Pancreas (tissue), 10 donors: Measurements from ENCODE around the gene NR3C2. TPM values are rescaled to one million over a fixed set of nuclear protein-coding genes. Genes with fewer than 3 reads are reported as not detected.

Source experiments
- ATAC-seq, 4 donors: fragments of 200-7000 bp; cut with Tn5 transposase; one replicate each; pipeline versions ENCODE4 v1.8.0 to v1.9.1; 2020; ENCODE audit warnings: mild to moderate bottlenecking in 4 of 4, moderate library complexity in 4 of 4
- DNase-seq, 6 donors: peaks; one replicate each; pipeline ENCODE4 v3.0.0-alpha.2; 2020
- FAIRE-seq: peaks from 2 replicates; lab custom pipeline; 2012; peaks lifted over from hg19 to GRCh38; lab: Jason Lieb, UNC
- H3K27ac ChIP-seq, 4 donors: fragments of 200-600 bp; sonication (generic); 1 replicate in 3 of 4; 2 replicates in 1 of 4; pipeline versions ENCODE4 v1.5.0 to v1.8.0; 2020
- H3K27me3 ChIP-seq, 4 donors: fragments of 200-600 bp; one replicate each; pipeline ENCODE4 v1.8.0; 2021
- H3K36me3 ChIP-seq, 3 donors: fragments of 200-600 bp; sonication (generic) in 1 of 3; one replicate each; pipeline versions ENCODE4 v1.5.0 to v1.8.0; 2020 to 2021
- H3K4me1 ChIP-seq, 3 donors: fragments of 200-600 bp; one replicate each; pipeline ENCODE4 v1.8.0; 2021
- H3K4me3 ChIP-seq, 4 donors: fragments of 200-600 bp; sonication (generic) in 2 of 4; one replicate each; pipeline versions ENCODE4 v1.5.0 to v1.8.0; 2020 to 2021
- H3K9me3 ChIP-seq, 4 donors: fragments of 200-600 bp; one replicate each; pipeline ENCODE4 v1.8.0; 2021
- WGBS, 2 donors: extraction: QIAGEN DNeasy Blood & Tissue Kit; methylation state at CpG; one replicate each; pipeline ENCODE4 v1.1.7; 2013; 5-methylcytosine and 5-hydroxymethylcytosine counted together
- intact Hi-C, 3 donors: fragments of 100-400 bp; cut with DNase I; formaldehyde crosslinking; loops; one replicate each; pipeline versions ENCODE4 v1.11.1 to v1.14.2; 2022
- polyA plus RNA-seq, 2 donors: library from polyadenylated mRNA; stranded (reverse); fragments of 200-250 nt; gene quantifications; one replicate each; pipeline ENCODE4 v1.2.3, GENCODE V29; 2013
- total RNA-seq, 6 donors: library from RNA; stranded (reverse); fragmentation: NEBNext Ultra II Directional in 4 of 6; extraction: Animal tissue kit (Norgen Biotek cat#: 25700) in 4 of 6; gene quantifications; one replicate each; pipeline versions ENCODE4 v1.2.1 to v1.2.4, GENCODE V29; 2021 to 2023
- TF ChIP-seq, protein P1 (sequence below), 4 donors: fragments of 200-600 bp; sonication (generic) in 3 of 4; IDR thresholded peaks; one replicate each; pipeline versions ENCODE4 v1.5.0 to v1.8.0; 2021; ENCODE audit warnings: antibody characterized with exemption in 4 of 4
- donor health status: healthy with polysubstance abuse.
- donor health status: DM: no; HTN: no; CAD: no; lungs with moderate emphysema.
- donor health status: DM: no; HTN: no; CAD: no.
- donor health status: control.
- donor health status: control.
- donor health status: Bipolar disorder and iron deficiency.
- donor health status: DM: yes; HTN: yes; CAD: no.
- donor health status: DM: no; HTN: no; CAD: no.
- donor health status: DM: no; HTN: no; CAD: no.
- donor health status: DM: yes; HTN: yes; CAD: no.

Gene NR3C2
- total and polyA plus RNA-seq, 8 donors: 2.5 to 15.7 (median 12.5) TPM

DNA sequence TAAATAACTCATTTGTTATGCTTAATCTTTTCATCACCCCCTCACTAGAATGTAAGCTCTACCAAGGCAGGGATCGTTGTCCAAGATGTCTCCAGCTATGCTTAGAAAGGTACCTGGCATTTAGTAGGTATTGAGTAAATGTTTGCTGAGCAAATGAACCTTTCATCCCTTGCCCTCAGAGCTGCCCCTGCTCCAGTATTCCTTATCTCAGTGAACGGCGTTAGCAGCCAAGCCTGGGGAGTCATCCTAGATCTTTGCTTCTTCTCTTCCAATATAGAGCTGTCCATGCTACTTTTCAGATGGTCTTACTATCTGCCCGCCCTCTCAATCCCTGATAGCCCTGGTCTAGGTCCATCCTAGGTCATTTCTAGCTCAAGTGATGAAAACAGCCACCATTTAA is 188.4 kb downstream of the NR3C2 start:
- Histone ChIP-seq H3K27ac (no peak overlapping the region), H3K9me3 (no peaks in the 10 kb centered on the region), H3K36me3 (no peaks in the 10 kb centered on the region), H3K4me1 (peaks cover 0 to 17% (median 0%) of the 10 kb centered on the region in 3 donors), H3K4me3 (no peak overlapping the region), H3K27me3 (no peaks in the 10 kb centered on the region)
- DNase-seq (no peak), FAIRE-seq (no peak), ATAC-seq (peak; percentile 50 to 74 (median 60))
- intact Hi-C loops: no loop called here
- TF ChIP-seq, protein P1, sequence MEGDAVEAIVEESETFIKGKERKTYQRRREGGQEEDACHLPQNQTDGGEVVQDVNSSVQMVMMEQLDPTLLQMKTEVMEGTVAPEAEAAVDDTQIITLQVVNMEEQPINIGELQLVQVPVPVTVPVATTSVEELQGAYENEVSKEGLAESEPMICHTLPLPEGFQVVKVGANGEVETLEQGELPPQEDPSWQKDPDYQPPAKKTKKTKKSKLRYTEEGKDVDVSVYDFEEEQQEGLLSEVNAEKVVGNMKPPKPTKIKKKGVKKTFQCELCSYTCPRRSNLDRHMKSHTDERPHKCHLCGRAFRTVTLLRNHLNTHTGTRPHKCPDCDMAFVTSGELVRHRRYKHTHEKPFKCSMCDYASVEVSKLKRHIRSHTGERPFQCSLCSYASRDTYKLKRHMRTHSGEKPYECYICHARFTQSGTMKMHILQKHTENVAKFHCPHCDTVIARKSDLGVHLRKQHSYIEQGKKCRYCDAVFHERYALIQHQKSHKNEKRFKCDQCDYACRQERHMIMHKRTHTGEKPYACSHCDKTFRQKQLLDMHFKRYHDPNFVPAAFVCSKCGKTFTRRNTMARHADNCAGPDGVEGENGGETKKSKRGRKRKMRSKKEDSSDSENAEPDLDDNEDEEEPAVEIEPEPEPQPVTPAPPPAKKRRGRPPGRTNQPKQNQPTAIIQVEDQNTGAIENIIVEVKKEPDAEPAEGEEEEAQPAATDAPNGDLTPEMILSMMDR (IDR thresholded peaks at IDR 0.05): no peak
- WGBS, 2 donors: 45 to 52% methylated on average over 4 of the region's 4 CpGs

DNA sequence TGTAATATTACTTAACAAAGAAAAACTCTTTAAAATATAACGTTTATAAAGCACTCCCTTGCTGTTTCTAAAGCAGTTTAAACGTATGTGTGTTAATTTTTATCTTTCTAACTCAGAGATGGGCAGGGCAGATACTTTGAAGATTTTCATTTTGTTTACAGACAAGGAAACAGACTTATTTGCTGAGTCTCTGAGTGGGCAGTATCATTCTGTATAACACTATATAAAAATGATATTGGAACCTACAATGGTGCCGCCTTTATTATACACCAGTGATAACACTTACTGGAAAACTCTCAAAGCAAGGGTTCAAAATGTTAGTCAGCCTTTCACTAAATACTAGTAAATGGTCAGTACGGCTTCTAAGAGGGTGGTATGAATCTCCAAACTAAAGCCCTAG is 193.4 kb downstream of the NR3C2 start:
- ATAC-seq: no peak
- Histone ChIP-seq H3K4me3 (no peak overlapping the region), H3K27me3 (no peaks in the 10 kb centered on the region), H3K4me1 (no peaks in the 10 kb centered on the region), H3K36me3 (no peaks in the 10 kb centered on the region), H3K27ac (no peak overlapping the region), H3K9me3 (no peaks in the 10 kb centered on the region)
- intact Hi-C loops: no loop called here
- peak; percentile 76 for FAIRE-seq
- DNase-seq: no peak
- 78 to 92% methylated on average over 4 of the region's 4 CpGs for WGBS, 2 donors
- TF ChIP-seq, protein P1 (IDR thresholded peaks at IDR 0.05): no peak

DNA sequence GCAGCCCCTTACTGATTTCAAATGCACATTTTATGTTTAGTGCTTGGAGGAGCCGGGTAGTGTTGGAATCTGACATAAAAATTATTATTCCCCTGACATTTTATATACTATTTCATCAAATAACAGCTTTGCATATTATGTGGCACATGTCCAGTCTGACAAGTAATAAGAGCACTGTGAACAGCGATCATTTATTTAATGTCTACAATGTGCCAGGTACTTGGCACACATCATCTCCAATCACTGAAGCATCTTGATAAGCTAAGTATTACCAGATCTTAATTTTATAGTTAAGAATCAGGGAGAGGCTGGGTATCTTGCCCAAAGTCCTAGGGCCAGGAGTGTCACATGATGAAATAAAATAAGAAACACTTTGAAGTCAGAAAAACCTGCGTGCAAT is 197.2 kb downstream of the NR3C2 start:
- Histone ChIP-seq H3K4me1 (no peaks in the 10 kb centered on the region), H3K27me3 (no peaks in the 10 kb centered on the region), H3K9me3 (no peaks in the 10 kb centered on the region), H3K27ac (no peak overlapping the region), H3K36me3 (no peaks in the 10 kb centered on the region), H3K4me3 (no peak overlapping the region)
- intact Hi-C loops: no loop called here
- DNase-seq (no peak), ATAC-seq (no peak), FAIRE-seq (no peak)
- TF ChIP-seq, protein P1 (IDR thresholded peaks at IDR 0.05): no peak
- WGBS, 2 donors: 55 to 56% methylated on average over 3 of the region's 3 CpGs

DNA sequence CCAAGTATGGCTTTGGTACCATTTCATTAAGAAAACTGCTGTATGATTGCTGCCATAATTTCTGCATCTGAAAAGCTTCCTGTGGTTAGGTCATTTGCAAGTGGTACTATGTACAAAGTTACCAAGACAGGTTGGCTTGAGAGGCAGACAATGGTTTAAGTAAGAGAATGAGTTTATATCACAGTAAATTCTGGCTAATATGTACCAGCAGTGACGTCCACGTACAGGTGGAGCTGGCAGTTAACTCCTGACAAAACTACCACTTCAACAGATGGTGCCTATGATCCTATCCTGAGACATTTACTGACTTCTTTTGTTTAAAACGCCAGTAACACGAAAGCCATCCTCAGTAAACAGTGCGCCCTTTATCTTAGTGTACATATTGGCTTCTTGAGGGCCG is 198.4 kb downstream of the NR3C2 start:
- Histone ChIP-seq H3K36me3 (no peaks in the 10 kb centered on the region), H3K27me3 (no peaks in the 10 kb centered on the region), H3K27ac (no peak overlapping the region), H3K4me3 (no peak overlapping the region), H3K9me3 (no peaks in the 10 kb centered on the region), H3K4me1 (no peaks in the 10 kb centered on the region)
- TF ChIP-seq, protein P1 (IDR thresholded peaks at IDR 0.05): no peak
- WGBS, 2 donors: 53 to 61% methylated on average over 6 of the region's 6 CpGs
- intact Hi-C loops: no loop called here
- DNase-seq (no peak), ATAC-seq (peak in 2 of 4 donors; percentile 29 to 49), FAIRE-seq (no peak)

DNA sequence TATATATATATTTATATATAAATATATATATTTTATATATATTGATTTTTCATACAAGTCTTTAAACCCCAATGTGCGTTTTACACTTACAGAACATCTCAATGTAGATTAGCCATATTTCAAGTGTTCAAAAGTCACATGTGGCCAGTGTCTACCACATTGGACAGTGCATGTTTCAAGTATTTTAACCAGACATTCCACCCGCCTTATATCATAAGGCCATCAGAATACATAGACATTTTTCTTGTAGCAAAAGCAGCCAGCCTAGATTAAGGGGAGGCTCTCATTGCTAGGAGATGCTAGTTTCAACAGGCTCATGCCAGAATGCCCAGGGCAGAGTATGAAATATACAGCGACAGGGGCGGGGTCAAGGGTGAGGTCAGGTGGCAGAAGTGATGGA is 202.0 kb downstream of the NR3C2 start:
- FAIRE-seq (peak; percentile 37), ATAC-seq (no peak), DNase-seq (no peak)
- WGBS, 2 donors: 97 to 99% methylated on average over 4 of the region's 4 CpGs
- TF ChIP-seq, protein P1 (IDR thresholded peaks at IDR 0.05): no peak
- Histone ChIP-seq H3K27me3 (no peaks in the 10 kb centered on the region), H3K4me3 (no peak overlapping the region), H3K9me3 (no peaks in the 10 kb centered on the region), H3K27ac (no peak overlapping the region), H3K36me3 (no peaks in the 10 kb centered on the region), H3K4me1 (peaks cover 6 to 12% (median 10%) of the 10 kb centered on the region in 3 donors)
- intact Hi-C loops: no loop called here
